Astrocyte (in vitro differentiated cells and primary cell): ENCODE measurements around the gene DPH5. TPM values are rescaled to one million over a fixed set of nuclear protein-coding genes. Genes with fewer than 3 reads are reported as not detected.

Experiments used
- total RNA-seq: library from RNA; stranded (reverse); gene quantifications from 2 replicates; pipeline ENCODE4 v1.2.1, GENCODE V29; 2021

Gene DPH5
- total RNA-seq, 1 donor from 2014 or later = 29.6 TPM

Other genes starting within 250 kb of the DPH5 start
- gene EXTL2, start 130.9 kb downstream of the DPH5 start, total RNA-seq = 36.2 and 41.9 TPM in 2 replicates
- 56.6 and 60.0 TPM in 2 replicates for gene SLC30A7, start 129.7 kb downstream of the DPH5 start, total RNA-seq
- 10.6 and 14.4 TPM in 2 replicates for gene S1PR1, start 211.2 kb upstream of the DPH5 start, total RNA-seq